H9 (cell line): Measurements from ENCODE around the gene INPP4A. TPM values are rescaled to one million over a fixed set of nuclear protein-coding genes. Genes with fewer than 3 reads are reported as not detected.

Experiments used
- DNase-seq: peaks from one replicate; pipeline ENCODE4 v3.0.0-alpha.2; 2017
- H2AFZ ChIP-seq: one replicate; pipeline ENCODE4 v1.6.1; 2013; ENCODE audit warnings: mild to moderate bottlenecking, low read length, control low read depth, moderate library complexity
- H2AK5ac ChIP-seq: 2 replicates; pipeline ENCODE4 v1.6.1; 2013; ENCODE audit warnings: low read length, control low read depth, mixed read lengths; ENCODE audit not compliant: insufficient read length
- H2BK120ac ChIP-seq: one replicate; pipeline ENCODE4 v1.6.1; 2013; ENCODE audit warnings: low read depth, mild to moderate bottlenecking, low read length, control low read depth, inconsistent platforms; ENCODE audit not compliant: poor library complexity, severe bottlenecking
- H2BK12ac ChIP-seq: 2 replicates; pipeline ENCODE4 v1.6.1; 2013; ENCODE audit warnings: low read length, control low read depth, mixed read lengths, low read depth; ENCODE audit not compliant: insufficient read length
- H2BK15ac ChIP-seq: 2 replicates; pipeline ENCODE4 v1.6.1; 2013; ENCODE audit warnings: low read depth, low read length, control low read depth
- H2BK20ac ChIP-seq: one replicate; pipeline ENCODE4 v1.6.1; 2013; ENCODE audit warnings: low read depth, mild to moderate bottlenecking, low read length, control low read depth, inconsistent platforms; ENCODE audit not compliant: poor library complexity, severe bottlenecking
- H2BK5ac ChIP-seq: 2 replicates; pipeline ENCODE4 v1.6.1; 2013; ENCODE audit warnings: low read length, control low read depth, mixed read lengths; ENCODE audit not compliant: insufficient read length
- H3K14ac ChIP-seq: 2 replicates; pipeline ENCODE4 v1.6.1; 2013; ENCODE audit warnings: low read length, control low read depth; ENCODE audit not compliant: insufficient read depth
- H3K18ac ChIP-seq: 2 replicates; pipeline ENCODE4 v1.6.1; 2013; ENCODE audit warnings: low read depth, mild to moderate bottlenecking, mixed read lengths, low read length, control low read depth; ENCODE audit not compliant: insufficient read length
- H3K23ac ChIP-seq: 2 replicates; pipeline ENCODE4 v1.6.1; 2013; ENCODE audit warnings: low read length, control low read depth, mixed read lengths, low read depth; ENCODE audit not compliant: insufficient read length
- H3K23me2 ChIP-seq: 2 replicates; pipeline ENCODE4 v1.6.1; 2013; ENCODE audit warnings: low read depth, mild to moderate bottlenecking, mixed read lengths, low read length, control low read depth; ENCODE audit not compliant: insufficient read length, poor library complexity, severe bottlenecking
- H3K27ac ChIP-seq: 2 replicates; pipeline ENCODE4 v1.5.1; 2013; ENCODE audit warnings: low read length, control low read depth, mixed read lengths, low read depth; ENCODE audit not compliant: insufficient read length
- H3K27me3 ChIP-seq: 2 replicates; pipeline ENCODE4 v1.6.1; 2013; ENCODE audit warnings: low read length, control low read depth, inconsistent platforms; ENCODE audit not compliant: insufficient read depth
- H3K4ac ChIP-seq: 2 replicates; pipeline ENCODE4 v1.6.1; 2013; ENCODE audit warnings: low read depth, mild to moderate bottlenecking, control low read depth, inconsistent platforms, low read length, moderate library complexity
- H3K4me1 ChIP-seq: 2 replicates; pipeline ENCODE4 v1.6.1; 2013; ENCODE audit warnings: low read length, control low read depth, inconsistent platforms; ENCODE audit not compliant: insufficient read depth
- H3K4me2 ChIP-seq: 2 replicates; pipeline ENCODE4 v1.6.1; 2013; ENCODE audit warnings: low read length, control low read depth, mixed read lengths; ENCODE audit not compliant: insufficient read length, insufficient read depth
- H3K56ac ChIP-seq: 2 replicates; pipeline ENCODE4 v1.6.1; 2013; ENCODE audit warnings: low read depth, mild to moderate bottlenecking, mixed read lengths, low read length, control low read depth; ENCODE audit not compliant: insufficient read length
- H3K79me1 ChIP-seq: 2 replicates; pipeline ENCODE4 v1.6.1; 2013; ENCODE audit warnings: low read depth, mild to moderate bottlenecking, moderate library complexity, low read length, control low read depth, inconsistent platforms; ENCODE audit not compliant: insufficient read depth, poor library complexity, severe bottlenecking
- H3K79me2 ChIP-seq: 2 replicates; pipeline ENCODE4 v1.6.1; 2013; ENCODE audit warnings: low read length, control low read depth, inconsistent platforms; ENCODE audit not compliant: insufficient read depth
- H3K9ac ChIP-seq: 2 replicates; pipeline ENCODE4 v1.6.1; 2013; ENCODE audit warnings: low read length, control low read depth, mixed read lengths; ENCODE audit not compliant: insufficient read length; ENCODE audit errors: extremely low read depth
- H3K9me3 ChIP-seq: one replicate; pipeline ENCODE4 v1.6.1; 2013; ENCODE audit warnings: low read depth, low read length, inconsistent platforms; ENCODE audit not compliant: control insufficient read depth
- H3T11ph ChIP-seq: one replicate; pipeline ENCODE4 v1.6.1; 2013; ENCODE audit warnings: mild to moderate bottlenecking, low read length, control low read depth, inconsistent platforms
- H4K20me1 ChIP-seq: one replicate; pipeline ENCODE4 v1.6.1; 2013; ENCODE audit not compliant: control insufficient read depth, insufficient read length, insufficient read depth
- H4K5ac ChIP-seq: 2 replicates; pipeline ENCODE4 v1.6.1; 2013; ENCODE audit warnings: low read depth, mild to moderate bottlenecking, mixed read lengths, low read length, control low read depth; ENCODE audit not compliant: insufficient read length
- H4K8ac ChIP-seq: replicated peaks from 2 replicates; pipeline ENCODE4 v1.6.1; 2013; ENCODE audit warnings: low read length, control low read depth, mixed read lengths, low read depth; ENCODE audit not compliant: insufficient read length
- H4K91ac ChIP-seq: 2 replicates; pipeline ENCODE4 v1.6.1; 2013; ENCODE audit warnings: low read depth, mild to moderate bottlenecking, moderate library complexity, mixed read lengths, low read length, control low read depth; ENCODE audit not compliant: insufficient read length
- H3K27ac Mint-ChIP-seq, 3 experiments: 2 replicates in 2 of 3; 3 replicates in 1 of 3; pipeline ENCODE4 v1.8.0; 2020 to 2021; ENCODE audit warnings: mixed read lengths in 3 of 3, mild to moderate bottlenecking in 1 of 3, moderate library complexity in 1 of 3
- H3K27me3 Mint-ChIP-seq: 2 replicates; pipeline ENCODE4 v1.8.0; 2021; ENCODE audit warnings: low read depth, mild to moderate bottlenecking, moderate library complexity, mixed read lengths
- H3K36me3 Mint-ChIP-seq, 3 experiments: 2 replicates in 2 of 3; 3 replicates in 1 of 3; pipeline ENCODE4 v1.8.0; 2020 to 2021; ENCODE audit warnings: low read depth in 3 of 3, mixed read lengths in 3 of 3; ENCODE audit not compliant: insufficient read depth in 1 of 3
- H3K4me1 Mint-ChIP-seq, 2 experiments: 2 replicates each; pipeline ENCODE4 v1.8.0; 2020; ENCODE audit warnings: mixed read lengths in 2 of 2
- H3K4me3 Mint-ChIP-seq, 2 experiments: 2 replicates in 1 of 2; 3 replicates in 1 of 2; pipeline ENCODE4 v1.8.0; 2020 to 2021; ENCODE audit warnings: mild to moderate bottlenecking in 2 of 2, mixed read lengths in 2 of 2, moderate library complexity in 1 of 2
- H3K9me3 Mint-ChIP-seq, 2 experiments: 2 replicates in 1 of 2; 3 replicates in 1 of 2; pipeline ENCODE4 v1.8.0; 2020; ENCODE audit warnings: mild to moderate bottlenecking in 2 of 2, mixed read lengths in 2 of 2, moderate library complexity in 1 of 2
- CTCF ChIP-seq: fragments of 200-600 bp; sonication (generic); conservative IDR thresholded peaks from 3 replicates; pipeline ENCODE4 v1.8.0; 2021; ENCODE audit warnings: antibody characterized with exemption, mild to moderate bottlenecking
- WGBS: extraction: QIAGEN DNeasy Blood & Tissue Kit; methylation state at CpG from one replicate; pipeline ENCODE4 v1.1.7; 2013; ENCODE audit warnings: missing lambda C conversion rate, low lambda C conversion rate, mixed read lengths; ENCODE audit not compliant: insufficient read length; ENCODE audit errors: extremely low coverage; 5-methylcytosine and 5-hydroxymethylcytosine counted together
- total RNA-seq: library from RNA; stranded (reverse); gene quantifications from 2 replicates; pipeline ENCODE4 v1.2.1, GENCODE V29; 2021

INPP4A gene
- total RNA-seq, 1 experiment from 2014 or later = 55.2 TPM

- H3K14ac ChIP-seq = no peak overlapping the region
- H3K23ac ChIP-seq = no peak overlapping the region
- Mint-ChIP-seq H3K36me3 (peaks cover 6 to 26% (median 17%) of the 10 kb centered on the region in 3 experiments), H3K27ac (no peak overlapping the region), H3K27me3 (no peaks in the 10 kb centered on the region), H3K4me1 (peaks cover 42 to 59% of the 10 kb centered on the region in 2 experiments), H3K4me3 (no peak overlapping the region), H3K9me3 (peaks cover 2 to 5% of the 10 kb centered on the region in 2 experiments; a peak in 4 of 5 replicates)
- H3K79me1 ChIP-seq = peaks cover 5% of the 10 kb centered on the region
- no peak overlapping the region for H3K4me2 ChIP-seq
- H2BK12ac ChIP-seq = no peak overlapping the region
- no peak for TF ChIP-seq CTCF
- peaks cover 2% of the 10 kb centered on the region; the same call in 1 of the 2 replicates for H3K79me2 ChIP-seq
- no peak overlapping the region for H2AK5ac ChIP-seq
- H3K9me3 ChIP-seq = no peaks in the 10 kb centered on the region
- H4K91ac ChIP-seq = no peak overlapping the region
- H3K18ac ChIP-seq = no peak overlapping the region
- peaks cover 2% of the 10 kb centered on the region; the same call in 1 of the 2 replicates for H3K4me1 ChIP-seq
- H3K27me3 ChIP-seq = no peaks in the 10 kb centered on the region
- no peak overlapping the region for H3T11ph ChIP-seq
- no peaks in the 10 kb centered on the region for H4K20me1 ChIP-seq
- H2AFZ ChIP-seq = no peak overlapping the region
- H3K27ac ChIP-seq = no peak overlapping the region
- no CpG with 5 or more reads among the region's 3 CpGs for WGBS
- no peak overlapping the region for H3K56ac ChIP-seq
- no peak overlapping the region for H3K4ac ChIP-seq
- no peaks in the 10 kb centered on the region for H3K23me2 ChIP-seq
- no peak for DNase-seq
- H4K8ac ChIP-seq = no peak overlapping the region
- H2BK15ac ChIP-seq = no peak overlapping the region
- H3K9ac ChIP-seq = no peak overlapping the region
- H2BK120ac ChIP-seq = no peak overlapping the region
- H2BK5ac ChIP-seq = no peak overlapping the region
- H4K5ac ChIP-seq = no peak overlapping the region
- no peak overlapping the region for H2BK20ac ChIP-seq
These were observed 44.8 kb downstream of the INPP4A start for GRCh38 chr2:98489486-98489885.
